Measurements from ENCODE around the gene TEC. TPM values are rescaled to one million over a fixed set of nuclear protein-coding genes. Genes with fewer than 3 reads are reported as not detected.

TEC gene
- total RNA-seq, 1 donor from 2014 or later: 8.8 TPM

DNA sequence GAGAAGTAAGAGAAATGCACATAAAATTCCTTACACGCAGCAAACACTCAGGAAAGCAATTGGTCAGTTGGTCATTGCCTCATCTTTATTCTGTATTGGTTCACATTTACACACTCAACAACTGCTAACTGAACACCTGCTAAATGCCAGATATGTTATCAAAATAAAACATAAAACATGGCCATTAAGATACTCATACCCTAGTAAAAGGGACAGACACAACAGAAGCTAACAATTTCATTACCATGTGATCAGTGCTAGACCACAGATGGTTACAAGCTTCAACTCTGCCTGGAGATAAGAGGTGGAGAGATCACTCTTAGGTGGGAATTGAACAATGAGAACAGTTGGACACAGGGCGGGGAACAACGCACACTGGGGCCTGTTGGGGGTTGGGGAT is 26.2 kb downstream of the TEC start:
- intact Hi-C loops (cut with micrococcal nuclease): no loop called here
- no peak for DNase-seq
- CTCF ChIA-PET: no interaction called here

DNA sequence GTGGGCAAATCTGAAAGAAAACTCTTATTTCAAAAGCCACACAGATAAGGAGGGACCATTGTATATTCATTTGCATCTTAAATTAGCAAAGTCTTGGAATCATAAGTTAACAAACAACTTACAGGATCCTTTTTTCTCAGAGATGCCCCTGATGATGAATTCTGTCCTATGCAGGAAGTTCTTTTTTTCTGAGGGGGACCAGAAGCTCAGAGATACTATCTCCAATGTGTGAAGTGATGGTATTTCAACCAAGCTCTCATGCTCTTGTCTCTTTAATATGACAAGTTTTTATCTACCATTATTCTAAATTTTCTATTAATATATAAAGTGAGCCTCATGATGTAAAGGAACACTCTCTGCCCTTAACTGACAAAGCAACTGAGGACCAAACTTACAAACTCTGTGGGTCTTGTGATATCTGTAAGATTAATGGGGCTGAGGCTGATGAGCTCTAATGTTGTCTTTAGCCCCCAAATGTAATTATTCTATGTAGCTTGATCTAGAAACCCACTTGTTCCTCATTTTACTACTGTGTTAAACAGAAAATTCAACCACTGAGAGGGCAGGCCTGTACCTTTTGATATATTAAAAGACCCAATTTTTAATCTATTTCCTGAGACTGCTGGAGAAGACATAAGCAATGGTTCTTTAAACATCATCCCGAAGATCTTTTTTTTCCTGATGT is 27.0 kb downstream of the TEC start:
- H3K4me1 Mint-ChIP-seq: peaks cover 34% of the 10 kb centered on the region
- no peaks in the 10 kb centered on the region for H3K27me3 Mint-ChIP-seq
- no peaks in the 10 kb centered on the region for H3K9me3 Mint-ChIP-seq
- DNase-seq: no peak
- no peak for ATAC-seq (ENCODE audit: low read depth)
- intact Hi-C loops (cut with micrococcal nuclease): no loop called here
- POLR2A ChIA-PET: no interaction called here
- CTCF ChIA-PET: no interaction called here
- H3K4me3 Mint-ChIP-seq: no peak overlapping the region
- TF ChIP-seq, protein P1, sequence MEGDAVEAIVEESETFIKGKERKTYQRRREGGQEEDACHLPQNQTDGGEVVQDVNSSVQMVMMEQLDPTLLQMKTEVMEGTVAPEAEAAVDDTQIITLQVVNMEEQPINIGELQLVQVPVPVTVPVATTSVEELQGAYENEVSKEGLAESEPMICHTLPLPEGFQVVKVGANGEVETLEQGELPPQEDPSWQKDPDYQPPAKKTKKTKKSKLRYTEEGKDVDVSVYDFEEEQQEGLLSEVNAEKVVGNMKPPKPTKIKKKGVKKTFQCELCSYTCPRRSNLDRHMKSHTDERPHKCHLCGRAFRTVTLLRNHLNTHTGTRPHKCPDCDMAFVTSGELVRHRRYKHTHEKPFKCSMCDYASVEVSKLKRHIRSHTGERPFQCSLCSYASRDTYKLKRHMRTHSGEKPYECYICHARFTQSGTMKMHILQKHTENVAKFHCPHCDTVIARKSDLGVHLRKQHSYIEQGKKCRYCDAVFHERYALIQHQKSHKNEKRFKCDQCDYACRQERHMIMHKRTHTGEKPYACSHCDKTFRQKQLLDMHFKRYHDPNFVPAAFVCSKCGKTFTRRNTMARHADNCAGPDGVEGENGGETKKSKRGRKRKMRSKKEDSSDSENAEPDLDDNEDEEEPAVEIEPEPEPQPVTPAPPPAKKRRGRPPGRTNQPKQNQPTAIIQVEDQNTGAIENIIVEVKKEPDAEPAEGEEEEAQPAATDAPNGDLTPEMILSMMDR (IDR thresholded peaks at IDR 0.05): no peak
- H3K36me3 Mint-ChIP-seq (ENCODE audit: low read depth): peaks cover 8% of the 10 kb centered on the region
- no peak overlapping the region for H3K27ac Mint-ChIP-seq

More for the DNA sequence above, 26.2 kb downstream of the TEC start:
- no peak for ATAC-seq (ENCODE audit: low read depth)
- H3K9me3 Mint-ChIP-seq: no peaks in the 10 kb centered on the region
- no peak overlapping the region for H3K27ac Mint-ChIP-seq
- H3K4me1 Mint-ChIP-seq: peaks cover 36% of the 10 kb centered on the region
- no peak overlapping the region for H3K4me3 Mint-ChIP-seq
- POLR2A ChIA-PET: interaction anchor here (0.6 to 1.4 kb wide), 2 partner anchors 24 to 342 kb away, joined by 3 read pairs; no protein-coding TSS in a partner anchor
- no peaks in the 10 kb centered on the region for H3K27me3 Mint-ChIP-seq
- H3K36me3 Mint-ChIP-seq (ENCODE audit: low read depth): peaks cover 8% of the 10 kb centered on the region
- TF ChIP-seq, protein P1 (IDR thresholded peaks at IDR 0.05): no peak

DNA sequence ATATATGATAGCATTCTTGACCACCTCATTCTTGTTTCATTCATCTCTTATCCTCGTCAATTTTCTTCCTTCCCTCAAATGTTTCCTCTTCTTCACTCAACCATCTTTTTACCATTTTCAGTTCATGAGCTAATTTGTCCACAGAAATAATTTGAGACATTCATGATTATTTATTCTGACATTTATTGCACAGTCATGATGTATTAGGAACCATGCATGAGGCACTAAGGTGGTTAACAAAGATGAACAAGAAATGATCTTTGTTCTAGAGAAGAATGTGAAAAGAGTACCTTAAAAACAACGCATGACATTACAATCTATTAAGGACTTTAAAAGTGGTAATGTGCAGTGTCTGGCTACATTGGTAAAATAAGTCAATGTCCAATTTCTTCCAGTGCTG is 27.9 kb downstream of the TEC start:
- intact Hi-C loops (cut with micrococcal nuclease): no loop called here
- peaks cover 8% of the 10 kb centered on the region for H3K36me3 Mint-ChIP-seq (ENCODE audit: low read depth)
- peaks cover 25% of the 10 kb centered on the region for H3K4me1 Mint-ChIP-seq
- DNase-seq (no peak), ATAC-seq (ENCODE audit: low read depth) (no peak)
- no peaks in the 10 kb centered on the region for H3K27me3 Mint-ChIP-seq
- POLR2A ChIA-PET: no interaction called here
- no peak overlapping the region for H3K27ac Mint-ChIP-seq
- no peak overlapping the region for H3K4me3 Mint-ChIP-seq
- CTCF ChIA-PET: no interaction called here
- H3K9me3 Mint-ChIP-seq: no peaks in the 10 kb centered on the region
- TF ChIP-seq, protein P1 (IDR thresholded peaks at IDR 0.05): no peak

DNA sequence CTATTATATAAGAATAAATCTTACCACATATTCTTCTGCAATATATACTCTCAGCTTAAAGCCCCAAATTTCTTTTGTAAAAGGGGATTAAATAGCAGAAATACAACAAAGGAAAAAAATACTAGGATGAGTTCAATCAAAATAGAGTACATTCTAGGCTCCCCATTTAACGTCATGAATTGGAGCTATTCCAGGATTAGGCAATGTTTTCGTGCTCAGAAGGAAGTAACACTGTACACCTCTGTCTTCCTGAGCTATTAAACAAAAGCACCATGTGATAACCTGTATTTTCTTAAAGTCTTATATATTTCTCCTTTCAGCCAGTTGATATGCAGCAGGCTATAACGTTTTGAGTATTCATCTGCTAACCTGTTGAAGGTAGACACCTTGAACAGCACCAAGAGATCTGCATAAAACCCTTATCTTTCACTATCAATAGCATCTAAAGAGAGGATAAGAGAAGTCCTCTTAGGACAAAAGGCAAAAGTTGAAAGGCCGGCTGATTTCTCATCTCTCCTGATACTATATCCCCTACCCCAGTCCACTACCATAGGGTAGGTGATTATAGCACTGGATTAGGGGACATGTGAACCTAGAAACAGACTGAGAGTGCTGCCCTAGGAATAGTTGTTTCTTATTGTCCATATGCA is 31.5 kb downstream of the TEC start:
- intact Hi-C loops (cut with micrococcal nuclease): no loop called here
- no peaks in the 10 kb centered on the region for H3K36me3 Mint-ChIP-seq (ENCODE audit: low read depth)
- H3K4me3 Mint-ChIP-seq: no peak overlapping the region
- no peak for ATAC-seq (ENCODE audit: low read depth)
- CTCF ChIA-PET: no interaction called here
- peaks cover 33% of the 10 kb centered on the region for H3K4me1 Mint-ChIP-seq
- TF ChIP-seq, protein P1 (IDR thresholded peaks at IDR 0.05): no peak
- POLR2A ChIA-PET: no interaction called here
- DNase-seq: no peak
- H3K27ac Mint-ChIP-seq: no peak overlapping the region
- no peaks in the 10 kb centered on the region for H3K9me3 Mint-ChIP-seq
- H3K27me3 Mint-ChIP-seq: no peaks in the 10 kb centered on the region

DNA sequence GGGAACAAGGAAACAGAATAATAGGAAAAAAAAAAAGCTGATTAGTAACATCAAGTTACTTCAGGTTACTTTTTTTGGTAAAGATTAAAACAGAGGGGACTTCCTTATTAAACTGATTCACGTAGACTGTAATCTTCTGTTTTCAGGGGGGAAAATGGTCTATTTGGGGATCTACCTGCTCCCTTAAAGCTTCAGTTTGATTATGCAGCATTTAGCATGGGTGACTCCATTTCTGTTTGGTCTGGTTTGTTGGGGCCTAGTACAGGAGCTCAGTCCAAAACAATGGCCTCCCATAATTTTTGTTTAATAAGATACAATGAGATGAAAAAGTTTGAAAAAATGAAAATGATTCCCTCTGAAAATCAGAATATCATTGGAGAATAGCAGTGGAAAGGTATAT is 34.6 kb downstream of the TEC start:
- H3K9me3 Mint-ChIP-seq: no peaks in the 10 kb centered on the region
- DNase-seq (no peak), ATAC-seq (ENCODE audit: low read depth) (no peak)
- H3K4me1 Mint-ChIP-seq: peaks cover 19% of the 10 kb centered on the region
- H3K36me3 Mint-ChIP-seq (ENCODE audit: low read depth): no peaks in the 10 kb centered on the region
- ChIA-PET CTCF (no interaction called here), POLR2A (no interaction called here)
- TF ChIP-seq, protein P1 (IDR thresholded peaks at IDR 0.05): no peak
- no peaks in the 10 kb centered on the region for H3K27me3 Mint-ChIP-seq
- no peak overlapping the region for H3K27ac Mint-ChIP-seq
- intact Hi-C loops (cut with micrococcal nuclease): loop anchor here (2.0 kb wide), 1 partner anchor 26 kb away; no protein-coding TSS in a partner anchor
- no peak overlapping the region for H3K4me3 Mint-ChIP-seq
